PC-9 (cell line): ENCODE measurements around the gene SMTNL2. TPM values are rescaled to one million over a fixed set of nuclear protein-coding genes. Genes with fewer than 3 reads are reported as not detected.

ENCODE experiments used
- BruUV-seq: library from RNA; stranded (reverse); fragments of 400-500 nt; replicated peaks from 2 replicates; lab custom pipeline; 2021; lab: Mats Ljungman, UMichigan
- CTCF ChIA-PET: fragments of 300-600 bp; sonication (Branson Sonifier 250); formaldehyde crosslinking; loops from one replicate; lab custom pipeline; 2022; ENCODE audit warnings: antibody characterized with exemption; lab: Charles Lee
- POLR2A ChIA-PET: fragments of 300-600 bp; sonication (Branson Sonifier 250); formaldehyde crosslinking; loops from one replicate; lab custom pipeline; 2022; ENCODE audit warnings: antibody characterized with exemption; ENCODE audit not compliant: unreplicated experiment; lab: Charles Lee
- DNase-seq, 2 experiments: peaks; one replicate each; pipeline versions ENCODE4 v3.0.0 to v3.0.0-alpha.2; 2015 to 2022; ENCODE audit warnings: mixed read lengths in 1 of 2
- H2AFZ ChIP-seq: fragments of 200-600 bp; sonication (generic); 2 replicates; pipeline ENCODE4 v1.8.1; 2017; ENCODE audit warnings: antibody characterized with exemption
- H3F3A ChIP-seq: fragments of 200-600 bp; sonication (generic); 2 replicates; pipeline ENCODE4 v1.8.1; 2017; ENCODE audit warnings: antibody characterized with exemption, mild to moderate bottlenecking, low read depth; ENCODE audit not compliant: insufficient read depth
- H3K27ac ChIP-seq: fragments of 200-600 bp; sonication (generic); 2 replicates; pipeline ENCODE4 v1.6.1; 2016; ENCODE audit warnings: mixed run types
- H3K27me3 ChIP-seq: fragments of 200-600 bp; sonication (generic); 2 replicates; pipeline ENCODE4 v1.6.1; 2016; ENCODE audit warnings: low read depth, mixed run types; ENCODE audit not compliant: insufficient read depth
- H3K36me3 ChIP-seq: fragments of 200-600 bp; sonication (generic); 2 replicates; pipeline ENCODE4 v1.6.1; 2016; ENCODE audit warnings: low read depth, mixed run types
- H3K4me1 ChIP-seq: fragments of 200-600 bp; sonication (generic); replicated peaks from 2 replicates; pipeline ENCODE4 v1.6.1; 2016; ENCODE audit warnings: mixed run types; ENCODE audit not compliant: insufficient read depth
- H3K4me2 ChIP-seq: fragments of 200-600 bp; sonication (generic); 2 replicates; pipeline ENCODE4 v1.6.1; 2017; ENCODE audit warnings: mixed run types
- H3K4me3 ChIP-seq: fragments of 200-600 bp; sonication (generic); 2 replicates; pipeline ENCODE4 v1.6.1; 2016; ENCODE audit warnings: mixed run types
- H3K79me2 ChIP-seq: fragments of 200-600 bp; sonication (generic); 2 replicates; pipeline ENCODE4 v1.6.1; 2017; ENCODE audit warnings: low read depth, mixed run types
- H3K9me2 ChIP-seq: fragments of 200-600 bp; sonication (generic); 2 replicates; pipeline ENCODE4 v1.8.1; 2017; ENCODE audit warnings: mild to moderate bottlenecking; ENCODE audit not compliant: insufficient read depth
- H3K9me3 ChIP-seq: fragments of 200-600 bp; sonication (generic); 2 replicates; pipeline ENCODE4 v1.8.1; 2016; ENCODE audit warnings: low read depth; ENCODE audit not compliant: insufficient read depth
- H4K20me1 ChIP-seq: fragments of 200-600 bp; sonication (generic); 2 replicates; pipeline ENCODE4 v1.8.1; 2017; ENCODE audit not compliant: insufficient read depth
- EZH2 ChIP-seq: fragments of 200-600 bp; sonication (generic); IDR thresholded peaks from 2 replicates; pipeline ENCODE4 v1.8.0; 2017; ENCODE audit warnings: antibody characterized with exemption, low read depth
- intact Hi-C: fragments of 100-400 bp; cut with micrococcal nuclease; formaldehyde crosslinking; loops from one replicate; pipeline ENCODE4 v1.10.0; 2022; ENCODE audit not compliant: unreplicated experiment
- total RNA-seq: library from RNA; stranded (reverse); gene quantifications from 2 replicates; pipeline ENCODE4 v1.2.3, GENCODE V29; 2021
- TF ChIP-seq, protein P1 (sequence below): fragments of 200-600 bp; sonication (generic); conservative IDR thresholded peaks from 2 replicates; pipeline ENCODE4 v1.6.1; 2017; ENCODE audit warnings: mixed run types, antibody characterized with exemption, mild to moderate bottlenecking, moderate library complexity

Gene SMTNL2
- total RNA-seq, 1 experiment from 2014 or later, result not detected

DNA sequence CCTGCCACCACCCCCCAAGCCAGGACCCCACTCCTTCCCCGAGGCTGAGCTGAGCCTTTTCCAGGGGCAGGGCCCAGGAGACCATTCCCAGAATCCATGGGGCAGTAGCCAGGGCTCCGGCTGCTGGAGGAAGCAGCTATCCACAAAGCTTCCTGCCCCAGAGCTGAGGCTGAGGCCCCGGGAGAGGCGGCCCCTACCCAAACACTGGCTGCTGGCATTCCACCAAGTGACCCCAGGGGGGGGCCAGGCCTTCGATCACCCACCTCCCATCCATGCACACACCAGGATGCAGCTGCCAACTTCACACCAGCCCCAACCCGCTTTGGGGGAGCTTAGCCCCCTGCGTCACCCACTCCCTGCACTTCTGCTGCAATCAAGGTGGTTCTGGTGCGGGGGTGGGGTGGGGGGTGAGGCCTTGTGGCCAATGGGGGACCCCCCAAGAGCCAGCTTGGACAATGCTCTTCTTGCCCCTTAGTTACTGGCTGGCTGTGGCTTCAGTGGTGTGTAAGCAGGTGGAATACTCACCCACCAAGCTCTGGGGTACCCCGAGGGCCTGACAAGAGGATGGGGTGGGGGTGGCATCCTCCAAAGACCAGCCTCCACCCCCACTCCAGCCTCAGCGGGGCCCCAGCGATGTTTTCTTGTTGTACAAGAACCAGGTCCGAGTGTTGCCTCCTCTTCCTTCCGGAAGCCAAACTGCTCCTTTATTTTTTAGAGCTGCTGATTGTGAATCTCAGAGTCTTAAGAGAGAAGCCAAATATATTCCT, 45.9 kb upstream of the SMTNL2 start:
- H3K79me2 ChIP-seq, result no peaks in the 10 kb centered on the region
- H2AFZ ChIP-seq, result no peak overlapping the region
- H3K9me3 ChIP-seq, result no peaks in the 10 kb centered on the region
- no peaks in the 10 kb centered on the region for H3K9me2 ChIP-seq
- no peak overlapping the region for H3K4me3 ChIP-seq
- H3F3A ChIP-seq, result peaks cover 99% of the 10 kb centered on the region
- TF ChIP-seq EZH2, result no peak
- TF ChIP-seq, protein P1, sequence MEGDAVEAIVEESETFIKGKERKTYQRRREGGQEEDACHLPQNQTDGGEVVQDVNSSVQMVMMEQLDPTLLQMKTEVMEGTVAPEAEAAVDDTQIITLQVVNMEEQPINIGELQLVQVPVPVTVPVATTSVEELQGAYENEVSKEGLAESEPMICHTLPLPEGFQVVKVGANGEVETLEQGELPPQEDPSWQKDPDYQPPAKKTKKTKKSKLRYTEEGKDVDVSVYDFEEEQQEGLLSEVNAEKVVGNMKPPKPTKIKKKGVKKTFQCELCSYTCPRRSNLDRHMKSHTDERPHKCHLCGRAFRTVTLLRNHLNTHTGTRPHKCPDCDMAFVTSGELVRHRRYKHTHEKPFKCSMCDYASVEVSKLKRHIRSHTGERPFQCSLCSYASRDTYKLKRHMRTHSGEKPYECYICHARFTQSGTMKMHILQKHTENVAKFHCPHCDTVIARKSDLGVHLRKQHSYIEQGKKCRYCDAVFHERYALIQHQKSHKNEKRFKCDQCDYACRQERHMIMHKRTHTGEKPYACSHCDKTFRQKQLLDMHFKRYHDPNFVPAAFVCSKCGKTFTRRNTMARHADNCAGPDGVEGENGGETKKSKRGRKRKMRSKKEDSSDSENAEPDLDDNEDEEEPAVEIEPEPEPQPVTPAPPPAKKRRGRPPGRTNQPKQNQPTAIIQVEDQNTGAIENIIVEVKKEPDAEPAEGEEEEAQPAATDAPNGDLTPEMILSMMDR, result no peak
- no peak for DNase-seq
- peaks cover 48% of the 10 kb centered on the region for H4K20me1 ChIP-seq
- peaks cover 22% of the 10 kb centered on the region; the same call in 1 of the 2 replicates for H3K36me3 ChIP-seq
- H3K27ac ChIP-seq, result 0 out of 2 replicates have a peak overlapping the region, but pooled peaks have one; percentile 31
- POLR2A ChIA-PET, result interaction anchor here (0.5 to 0.6 kb wide), 2 partner anchors 40 to 172 kb away, joined by 3 to 5 read pairs; partner anchors contain the start of genes ARRB2 and SPNS2
- H3K27me3 ChIP-seq, result no peaks in the 10 kb centered on the region
- CTCF ChIA-PET, result interaction anchor here (0.6 kb wide), 1 partner anchor 323 kb away, joined by 8 read pairs; no protein-coding TSS in a partner anchor
- intact Hi-C loops, result no loop called here
- peaks cover 9% of the 10 kb centered on the region; the same call in 1 of the 2 replicates for H3K4me1 ChIP-seq
- no TSS peak for BruUV-seq
- H3K4me2 ChIP-seq, result no peak overlapping the region

DNA sequence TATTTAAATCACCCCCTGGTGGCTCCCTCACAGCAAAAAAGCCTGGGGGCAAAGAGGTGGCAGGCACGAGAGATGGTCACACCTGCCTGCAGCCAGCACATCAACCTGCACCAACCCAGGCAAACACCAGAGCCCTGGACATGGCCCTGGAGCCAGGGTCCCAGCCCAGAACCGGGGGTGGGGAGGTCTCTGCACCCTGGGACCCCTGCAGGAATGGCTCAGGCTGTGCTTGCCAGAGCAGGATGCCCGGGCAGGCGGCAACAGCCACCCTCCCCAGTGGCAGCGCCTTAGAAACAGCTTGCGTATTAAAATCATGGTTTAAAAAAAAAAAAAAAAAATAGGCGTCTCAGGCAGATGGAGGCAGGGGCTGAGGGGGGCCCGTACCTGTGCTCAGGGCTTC, 45.3 kb upstream of the SMTNL2 start:
- Histone ChIP-seq H2AFZ (no peak overlapping the region), H3K27ac (no peak overlapping the region), H3K4me2 (no peak overlapping the region), H3K27me3 (no peaks in the 10 kb centered on the region), H3K79me2 (no peaks in the 10 kb centered on the region), H3K4me1 (peaks cover 3% of the 10 kb centered on the region; the same call in 1 of the 2 replicates), H3F3A (peaks cover 99% of the 10 kb centered on the region), H3K36me3 (peaks cover 22% of the 10 kb centered on the region; the same call in 1 of the 2 replicates), H3K4me3 (no peak overlapping the region), H3K9me2 (no peaks in the 10 kb centered on the region), H4K20me1 (peaks cover 51% of the 10 kb centered on the region), H3K9me3 (no peaks in the 10 kb centered on the region)
- no peak for TF ChIP-seq EZH2
- TF ChIP-seq, protein P1, result no peak
- DNase-seq, result peak in 1 of 2 experiments; percentile 45
- no TSS peak for BruUV-seq
- POLR2A ChIA-PET, result no interaction called here
- CTCF ChIA-PET, result interaction anchor here (0.6 kb wide), 1 partner anchor 323 kb away, joined by 8 read pairs; no protein-coding TSS in a partner anchor
- intact Hi-C loops, result no loop called here

DNA sequence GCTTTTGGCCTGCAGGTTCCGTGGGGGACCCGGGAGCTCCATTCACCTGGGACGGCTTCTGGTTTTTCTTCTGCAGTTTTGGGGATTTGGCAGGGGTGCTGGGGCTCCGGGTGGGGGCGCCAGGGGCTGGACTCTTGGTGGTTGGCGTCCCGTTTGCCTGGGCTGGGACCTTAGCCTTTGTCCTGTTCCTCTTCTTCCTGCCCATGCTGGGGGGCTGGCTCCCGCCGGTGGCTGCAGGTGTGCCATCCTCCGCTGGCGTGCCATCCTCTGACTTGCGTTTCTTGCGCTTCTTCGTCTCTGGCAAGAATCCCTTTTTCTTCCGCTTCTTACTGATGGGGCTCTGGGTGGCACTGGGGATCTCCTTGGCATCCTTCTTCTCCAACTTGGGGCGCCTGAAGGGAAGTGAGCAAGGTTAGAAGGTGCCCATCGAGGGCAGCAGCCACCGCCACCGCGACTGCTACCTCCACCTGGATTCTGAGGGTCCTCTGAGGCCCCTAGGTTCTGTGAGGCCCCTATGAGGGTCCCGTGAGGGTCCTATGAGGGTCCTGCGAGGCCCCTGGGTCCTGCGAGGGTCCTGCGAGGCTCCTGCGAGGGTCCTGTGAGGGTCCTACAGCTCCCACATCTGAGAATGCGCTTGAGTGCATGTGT, 44.6 kb upstream of the SMTNL2 start:
- intact Hi-C loops, result loop anchor here (5.0 kb wide), 1 partner anchor 117 kb away; no protein-coding TSS in a partner anchor
- TF ChIP-seq, protein P1, result no peak
- TF ChIP-seq EZH2, result no peak
- Histone ChIP-seq H3K36me3 (peaks cover 22% of the 10 kb centered on the region; the same call in 1 of the 2 replicates), H3K27me3 (no peaks in the 10 kb centered on the region), H3K79me2 (no peaks in the 10 kb centered on the region), H3K9me3 (no peaks in the 10 kb centered on the region), H2AFZ (no peak overlapping the region), H3K4me1 (no peaks in the 10 kb centered on the region), H3K4me3 (no peak overlapping the region), H3F3A (peaks cover 92% of the 10 kb centered on the region), H4K20me1 (peaks cover 53% of the 10 kb centered on the region), H3K9me2 (no peaks in the 10 kb centered on the region), H3K27ac (no peak overlapping the region), H3K4me2 (no peak overlapping the region)
- BruUV-seq, result TSS peak; percentile 31
- CTCF ChIA-PET, result interaction anchor here (0.5 kb wide), 1 partner anchor 99 kb away, joined by 5 read pairs; no protein-coding TSS in a partner anchor
- POLR2A ChIA-PET, result no interaction called here
- DNase-seq, result no peak
